PC-9 (cell line): ENCODE data around the gene MAP3K5.

Source experiments
- EZH2 ChIP-seq: fragments of 200-600 bp; sonication (generic); IDR thresholded peaks from 2 replicates; pipeline ENCODE4 v1.8.0; 2017; ENCODE audit warnings: antibody characterized with exemption, low read depth
- TF ChIP-seq, protein P1 (sequence below): fragments of 200-600 bp; sonication (generic); conservative IDR thresholded peaks from 2 replicates; pipeline ENCODE4 v1.6.1; 2017; ENCODE audit warnings: mixed run types, antibody characterized with exemption, mild to moderate bottlenecking, moderate library complexity

- TF ChIP-seq, protein P1, sequence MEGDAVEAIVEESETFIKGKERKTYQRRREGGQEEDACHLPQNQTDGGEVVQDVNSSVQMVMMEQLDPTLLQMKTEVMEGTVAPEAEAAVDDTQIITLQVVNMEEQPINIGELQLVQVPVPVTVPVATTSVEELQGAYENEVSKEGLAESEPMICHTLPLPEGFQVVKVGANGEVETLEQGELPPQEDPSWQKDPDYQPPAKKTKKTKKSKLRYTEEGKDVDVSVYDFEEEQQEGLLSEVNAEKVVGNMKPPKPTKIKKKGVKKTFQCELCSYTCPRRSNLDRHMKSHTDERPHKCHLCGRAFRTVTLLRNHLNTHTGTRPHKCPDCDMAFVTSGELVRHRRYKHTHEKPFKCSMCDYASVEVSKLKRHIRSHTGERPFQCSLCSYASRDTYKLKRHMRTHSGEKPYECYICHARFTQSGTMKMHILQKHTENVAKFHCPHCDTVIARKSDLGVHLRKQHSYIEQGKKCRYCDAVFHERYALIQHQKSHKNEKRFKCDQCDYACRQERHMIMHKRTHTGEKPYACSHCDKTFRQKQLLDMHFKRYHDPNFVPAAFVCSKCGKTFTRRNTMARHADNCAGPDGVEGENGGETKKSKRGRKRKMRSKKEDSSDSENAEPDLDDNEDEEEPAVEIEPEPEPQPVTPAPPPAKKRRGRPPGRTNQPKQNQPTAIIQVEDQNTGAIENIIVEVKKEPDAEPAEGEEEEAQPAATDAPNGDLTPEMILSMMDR: no peak
- no peak for TF ChIP-seq EZH2
Observed at GRCh38 chr6:136614994-136615393, 177.3 kb downstream of the MAP3K5 start.
